Activated CD8-positive, alpha-beta memory T cell treated with anti-CD3 and anti-CD28 coated beads, Interleukin-2, amount 10 ng/mL, durations not matched to agents 7 days and 5 days (primary cell): Measurements from ENCODE around the gene CABLES1. TPM values are rescaled to one million over a fixed set of nuclear protein-coding genes. Genes with fewer than 3 reads are reported as not detected.

Experiments
- ATAC-seq: fragments of 150-1000 bp; cut with Tn5 transposase; one replicate; pipeline ENCODE4 v1.10.0; 2021; ENCODE audit warnings: moderate library complexity
- CTCF ChIA-PET: fragments of 350-600 bp; sonication (Branson Sonifier 250); formaldehyde crosslinking; loops from one replicate; lab custom pipeline; 2021; ENCODE audit warnings: antibody characterized with exemption; lab: Charles Lee
- DNase-seq: peaks from one replicate; pipeline ENCODE4 v3.0.0-alpha.2; 2020
- H3K27ac Mint-ChIP-seq: one replicate; pipeline ENCODE4 v1.8.0; 2021; ENCODE audit warnings: mild to moderate bottlenecking, mixed read lengths
- H3K27me3 Mint-ChIP-seq: one replicate; pipeline ENCODE4 v1.8.0; 2021; ENCODE audit warnings: mixed read lengths
- H3K36me3 Mint-ChIP-seq: one replicate; pipeline ENCODE4 v1.8.0; 2021; ENCODE audit warnings: mild to moderate bottlenecking, mixed read lengths
- H3K4me1 Mint-ChIP-seq: one replicate; pipeline ENCODE4 v1.8.0; 2021; ENCODE audit warnings: mixed read lengths
- H3K4me3 Mint-ChIP-seq: one replicate; pipeline ENCODE4 v1.8.0; 2021; ENCODE audit warnings: mild to moderate bottlenecking, moderate library complexity, mixed read lengths
- H3K9me3 Mint-ChIP-seq: one replicate; pipeline ENCODE4 v1.8.0; 2022; ENCODE audit warnings: low read depth, mixed read lengths
- total RNA-seq, 2 experiments: library from RNA; stranded (reverse); gene quantifications; one replicate each; pipeline ENCODE4 v1.2.3, GENCODE V29; 2021

The CABLES1 gene
- total RNA-seq, 2 experiments from 2014 or later = 2.1 to 8.6 TPM

DNA sequence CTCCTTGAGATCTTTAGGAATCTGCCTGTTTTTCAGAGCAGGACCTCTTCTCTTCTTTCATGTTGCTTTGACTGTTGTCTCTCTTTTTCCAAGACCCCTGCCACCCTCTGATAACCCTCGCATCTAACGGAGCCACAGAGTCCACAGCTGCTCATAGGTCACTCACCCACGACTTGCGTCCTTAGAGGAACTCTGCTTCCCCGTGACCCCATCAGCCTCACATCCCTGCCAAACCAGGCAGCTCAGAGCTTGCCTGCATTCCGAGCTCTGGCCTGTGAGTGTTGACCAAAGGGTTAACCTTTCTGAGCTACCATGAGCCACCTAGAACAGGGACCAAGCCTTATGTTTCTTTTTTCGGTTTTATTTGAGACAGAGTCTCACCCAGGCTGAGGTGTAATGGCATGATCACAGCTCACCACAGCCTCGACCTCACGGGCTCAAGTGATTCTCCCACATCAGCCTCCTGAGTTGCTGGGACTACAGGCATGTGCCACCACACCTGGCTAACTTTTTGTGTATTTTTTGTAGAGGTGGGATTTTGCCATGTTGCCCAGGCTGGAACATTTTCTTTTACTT, 36.4 kb downstream of the CABLES1 start:
- no peak for DNase-seq

DNA sequence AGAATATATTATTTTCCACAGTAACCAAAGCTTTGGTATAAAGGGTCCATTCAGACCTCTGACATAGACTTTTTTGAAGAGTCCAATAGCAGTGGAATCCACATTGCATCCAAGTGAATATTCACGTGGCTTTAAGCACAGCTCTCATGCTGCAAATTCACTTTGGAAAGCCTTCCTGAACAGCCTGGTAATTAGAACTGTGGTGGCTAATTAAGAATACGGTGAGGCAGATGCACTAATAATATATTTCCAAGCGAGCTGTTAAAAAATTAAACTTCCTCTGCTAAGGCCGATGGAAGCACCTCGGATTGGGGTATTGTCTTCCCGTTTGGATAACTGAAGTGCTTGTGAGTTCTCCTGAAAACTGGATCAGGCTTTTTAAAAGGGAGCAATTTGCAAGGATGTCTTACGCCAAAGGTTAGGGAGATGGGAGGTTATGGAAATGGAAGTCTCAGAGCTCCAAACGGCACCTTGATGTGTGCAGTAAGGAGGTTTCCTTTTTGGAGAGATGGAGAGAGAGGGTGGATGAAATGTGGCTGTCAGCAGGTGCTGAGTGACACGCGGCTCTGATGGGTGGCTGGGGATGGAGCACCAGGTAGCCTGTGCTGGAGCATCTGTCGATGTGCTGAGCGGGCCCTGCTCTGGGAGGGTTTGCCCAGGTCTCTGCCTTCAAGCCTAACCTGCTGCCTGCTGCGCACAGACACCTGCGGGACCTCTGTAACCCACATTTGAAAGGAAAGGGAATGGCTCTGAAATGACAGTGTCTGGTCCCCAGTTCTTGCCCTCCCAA, 37.5 kb downstream of the CABLES1 start:
- no peak overlapping the region for H3K27ac Mint-ChIP-seq
- ATAC-seq = no peak
- CTCF ChIA-PET = interaction anchor here (0.8 kb wide), 1 partner anchor 239 kb away, joined by 3 read pairs; no protein-coding TSS in a partner anchor
- no peaks in the 10 kb centered on the region for H3K9me3 Mint-ChIP-seq
- DNase-seq = no peak
- H3K4me3 Mint-ChIP-seq = no peak overlapping the region
- H3K27me3 Mint-ChIP-seq = peaks cover 20% of the 10 kb centered on the region
- no peaks in the 10 kb centered on the region for H3K36me3 Mint-ChIP-seq
- no peaks in the 10 kb centered on the region for H3K4me1 Mint-ChIP-seq

More for the DNA sequence above, 36.4 kb downstream of the CABLES1 start:
- no peak overlapping the region for H3K27ac Mint-ChIP-seq
- no peak for ATAC-seq
- peaks cover 24% of the 10 kb centered on the region for H3K27me3 Mint-ChIP-seq
- no peaks in the 10 kb centered on the region for H3K4me1 Mint-ChIP-seq
- CTCF ChIA-PET = no interaction called here
- no peaks in the 10 kb centered on the region for H3K36me3 Mint-ChIP-seq
- no peaks in the 10 kb centered on the region for H3K9me3 Mint-ChIP-seq
- H3K4me3 Mint-ChIP-seq = no peak overlapping the region

DNA sequence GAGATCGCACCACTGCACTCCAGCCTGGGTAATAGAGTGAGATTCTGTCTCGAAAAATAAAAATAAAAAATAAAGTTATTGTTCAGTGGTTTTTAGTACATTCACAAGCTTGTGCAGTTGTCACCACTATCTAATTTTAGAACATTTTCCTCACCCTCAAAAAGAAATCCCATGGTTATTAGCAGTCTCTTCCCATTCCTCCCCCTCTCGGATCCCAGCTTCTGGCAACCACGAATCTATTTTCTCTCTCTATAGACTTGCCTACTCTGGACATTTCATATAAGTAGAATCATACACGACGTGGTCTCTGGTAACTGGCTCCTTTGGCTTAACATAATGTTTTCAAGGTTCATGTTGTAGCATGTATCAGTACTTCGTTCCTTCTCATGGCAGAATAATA, 38.6 kb downstream of the CABLES1 start:
- Mint-ChIP-seq H3K9me3 (no peaks in the 10 kb centered on the region), H3K4me3 (no peak overlapping the region), H3K4me1 (no peaks in the 10 kb centered on the region), H3K27ac (no peak overlapping the region), H3K36me3 (no peaks in the 10 kb centered on the region), H3K27me3 (peaks cover 22% of the 10 kb centered on the region)
- CTCF ChIA-PET = no interaction called here
- ATAC-seq = no peak
- no peak for DNase-seq

DNA sequence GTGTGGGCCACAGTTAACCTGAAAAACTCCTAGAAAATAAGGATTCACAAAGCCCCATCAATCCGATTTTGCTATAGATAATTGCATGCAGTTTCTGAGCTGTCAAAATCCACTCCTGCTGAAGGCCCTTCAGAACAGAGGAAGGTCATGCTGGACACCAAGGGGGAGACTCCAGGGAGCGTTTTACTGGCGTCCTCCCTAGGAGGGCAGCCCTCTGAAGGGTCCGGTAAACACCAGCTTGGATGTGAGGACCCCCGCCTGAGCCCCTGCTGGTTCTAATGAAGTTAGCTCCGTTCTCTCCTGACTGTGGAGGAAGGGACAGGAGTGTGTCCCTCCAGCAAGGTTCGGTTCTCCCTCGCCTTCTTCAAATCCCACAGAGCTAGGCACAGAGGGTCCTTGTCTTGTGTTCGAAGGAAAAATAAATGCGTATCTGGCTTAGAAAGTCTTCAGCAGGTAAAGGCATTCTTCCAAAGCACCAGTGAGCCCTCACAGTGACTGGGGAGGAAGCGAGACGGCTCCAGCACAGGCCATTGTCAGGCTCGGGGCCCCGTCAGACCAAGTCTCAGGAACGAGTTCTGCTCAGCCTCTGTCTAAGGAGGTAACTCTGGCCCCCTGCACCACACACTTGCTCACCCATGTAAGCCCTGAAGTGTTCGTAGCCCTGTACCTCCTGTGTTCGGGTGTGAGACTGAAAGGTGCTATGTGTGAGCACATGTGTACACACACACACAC, 41.6 kb downstream of the CABLES1 start:
- CTCF ChIA-PET = no interaction called here

DNA sequence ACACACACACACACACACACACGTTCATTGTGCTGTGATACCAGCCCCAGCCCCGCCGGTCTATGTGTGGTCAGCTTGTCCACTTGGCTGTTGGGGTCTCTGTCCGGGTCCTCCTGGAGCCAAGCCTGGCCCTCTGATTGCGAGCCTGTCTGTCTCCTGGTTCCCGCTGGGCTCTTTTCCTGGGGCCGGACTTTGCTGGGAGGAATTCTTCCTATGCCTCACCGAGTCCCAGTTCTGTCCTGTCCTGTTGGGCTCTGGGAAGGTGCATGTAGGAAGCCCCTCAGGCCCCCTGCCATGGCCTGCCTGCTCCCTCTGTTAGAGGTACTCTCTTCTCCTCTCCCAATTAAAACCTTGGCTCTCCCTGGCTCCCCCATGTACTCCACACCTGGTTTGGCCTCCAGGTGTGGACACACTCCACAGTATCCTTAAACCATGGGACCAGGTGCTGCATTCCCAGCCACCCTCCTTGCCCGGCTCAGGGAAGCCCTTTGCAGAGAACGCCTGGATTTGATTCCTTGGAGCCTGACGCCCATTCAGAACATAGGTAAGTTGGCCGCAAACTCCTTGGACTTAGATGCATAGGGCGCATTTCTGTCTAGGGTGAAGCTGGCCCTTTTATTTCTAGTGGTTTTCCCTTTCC, 42.3 kb downstream of the CABLES1 start:
- Mint-ChIP-seq H3K9me3 (no peaks in the 10 kb centered on the region), H3K4me3 (no peak overlapping the region), H3K36me3 (no peaks in the 10 kb centered on the region), H3K4me1 (peaks cover 7% of the 10 kb centered on the region), H3K27me3 (peaks cover 15% of the 10 kb centered on the region), H3K27ac (no peak overlapping the region)
- ATAC-seq = no peak
- CTCF ChIA-PET = no interaction called here
- no peak for DNase-seq

More for the DNA sequence above, 41.6 kb downstream of the CABLES1 start:
- Mint-ChIP-seq H3K27ac (no peak overlapping the region), H3K36me3 (no peaks in the 10 kb centered on the region), H3K4me3 (no peak overlapping the region), H3K4me1 (peaks cover 7% of the 10 kb centered on the region), H3K9me3 (no peaks in the 10 kb centered on the region), H3K27me3 (peaks cover 20% of the 10 kb centered on the region)
- DNase-seq (no peak), ATAC-seq (no peak)

DNA sequence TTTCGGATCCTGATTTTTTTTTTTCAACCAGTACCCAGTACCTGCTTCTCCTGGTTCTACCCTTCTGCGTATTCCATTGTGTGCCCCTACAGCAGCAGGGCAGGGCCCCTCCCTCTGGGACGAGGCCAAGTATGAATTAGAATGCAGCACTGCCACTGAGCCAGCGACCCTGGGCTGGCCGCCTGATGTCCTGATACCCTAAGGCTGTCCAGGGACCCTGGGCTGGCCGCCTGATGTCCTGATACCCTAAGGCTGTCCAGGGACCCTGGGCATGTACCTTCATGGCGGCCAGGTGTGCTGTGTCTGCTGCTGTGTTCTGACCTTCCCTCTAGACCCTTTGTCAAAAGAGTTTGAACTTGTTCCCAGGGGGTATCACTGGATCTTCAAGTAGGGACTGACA, 42.9 kb downstream of the CABLES1 start:
- Mint-ChIP-seq H3K4me3 (no peak overlapping the region), H3K36me3 (no peaks in the 10 kb centered on the region), H3K9me3 (no peaks in the 10 kb centered on the region), H3K27me3 (peaks cover 13% of the 10 kb centered on the region), H3K4me1 (peaks cover 7% of the 10 kb centered on the region), H3K27ac (no peak overlapping the region)
- ATAC-seq (no peak), DNase-seq (no peak)
- CTCF ChIA-PET = interaction anchor here (1.7 kb wide), 1 partner anchor 47 kb away, joined by 4 read pairs; no protein-coding TSS in a partner anchor

DNA sequence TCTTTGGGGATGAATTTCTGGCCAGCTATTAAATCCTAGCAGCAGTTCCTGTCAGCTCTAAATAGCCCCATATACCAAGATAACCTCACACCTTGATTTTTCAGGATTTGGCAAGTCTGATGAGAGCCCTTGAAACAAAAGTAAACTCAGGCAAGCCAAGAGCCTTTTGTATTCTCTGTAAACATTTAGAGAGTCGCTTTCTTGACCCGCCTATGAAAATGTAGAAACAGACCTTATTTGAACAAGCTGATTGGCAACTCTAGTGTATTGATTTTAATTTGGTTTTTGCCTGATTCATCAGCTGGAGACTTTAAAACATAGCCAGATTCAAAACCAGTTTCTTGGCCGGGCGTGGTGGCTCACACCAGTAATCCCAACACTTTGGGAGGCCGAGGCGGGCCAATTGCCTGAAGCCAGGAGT, 43.4 kb downstream of the CABLES1 start:
- peaks cover 13% of the 10 kb centered on the region for H3K27me3 Mint-ChIP-seq
- CTCF ChIA-PET = interaction anchor here (1.3 to 1.7 kb wide), 2 partner anchors 47 to 180 kb away, joined by 4 read pairs; no protein-coding TSS in a partner anchor

DNA sequence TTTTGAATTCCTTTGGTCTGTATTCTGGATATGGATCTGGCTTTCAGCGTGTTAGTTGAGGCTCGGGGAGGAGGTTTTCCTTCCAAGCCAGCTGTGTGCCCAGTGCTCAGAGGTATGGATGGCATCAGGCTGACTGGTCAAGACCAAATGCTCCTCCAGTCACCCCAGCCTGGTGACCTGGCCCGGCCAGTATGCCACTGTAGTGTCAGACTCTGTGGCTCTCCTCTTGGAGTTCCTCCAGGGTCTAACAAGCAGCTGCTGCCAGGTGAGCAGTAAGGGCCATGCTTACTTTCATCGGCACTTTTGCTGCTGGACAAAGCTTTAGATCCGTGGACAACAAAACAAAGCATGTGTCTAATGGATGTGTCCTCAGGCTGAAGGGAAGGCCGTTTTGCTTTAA, 44.1 kb downstream of the CABLES1 start:
- Mint-ChIP-seq H3K27me3 (peaks cover 9% of the 10 kb centered on the region), H3K36me3 (no peaks in the 10 kb centered on the region), H3K9me3 (no peaks in the 10 kb centered on the region), H3K27ac (no peak overlapping the region), H3K4me1 (peaks cover 7% of the 10 kb centered on the region), H3K4me3 (no peak overlapping the region)
- CTCF ChIA-PET = interaction anchor here (1.3 to 1.7 kb wide), 2 partner anchors 48 to 179 kb away, joined by 4 read pairs; no protein-coding TSS in a partner anchor
- no peak for ATAC-seq
- DNase-seq = no peak

More for the DNA sequence above, 43.4 kb downstream of the CABLES1 start:
- H3K36me3 Mint-ChIP-seq = no peaks in the 10 kb centered on the region
- no peak overlapping the region for H3K27ac Mint-ChIP-seq
- H3K9me3 Mint-ChIP-seq = no peaks in the 10 kb centered on the region
- no peak overlapping the region for H3K4me3 Mint-ChIP-seq
- ATAC-seq = no peak
- peaks cover 7% of the 10 kb centered on the region for H3K4me1 Mint-ChIP-seq
- no peak for DNase-seq

DNA sequence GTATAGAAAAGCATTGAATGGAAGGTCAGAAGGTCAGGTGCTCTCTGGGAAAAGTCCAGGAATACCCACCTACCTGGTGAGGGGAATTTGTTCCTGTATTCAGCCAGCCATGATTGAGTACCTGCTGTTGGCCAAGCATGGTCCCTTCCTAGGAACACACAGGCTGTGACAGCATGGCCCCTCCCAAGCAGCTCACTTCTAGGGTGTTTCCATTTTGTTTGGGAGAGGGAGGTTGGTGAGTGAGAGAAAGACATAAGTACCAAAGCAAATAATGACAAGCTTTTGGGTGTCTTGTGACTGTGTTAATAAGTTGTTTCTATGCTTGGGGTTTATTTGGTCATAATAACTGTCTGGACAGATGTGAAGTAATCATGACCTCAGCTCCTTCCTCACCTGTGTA, 46.3 kb downstream of the CABLES1 start:
- CTCF ChIA-PET = no interaction called here
- H3K4me3 Mint-ChIP-seq = no peak overlapping the region
- no peak overlapping the region for H3K27ac Mint-ChIP-seq
- H3K27me3 Mint-ChIP-seq = peaks cover 5% of the 10 kb centered on the region
- H3K4me1 Mint-ChIP-seq = peaks cover 7% of the 10 kb centered on the region
- no peaks in the 10 kb centered on the region for H3K36me3 Mint-ChIP-seq
- ATAC-seq = no peak
- no peaks in the 10 kb centered on the region for H3K9me3 Mint-ChIP-seq
- DNase-seq = no peak

DNA sequence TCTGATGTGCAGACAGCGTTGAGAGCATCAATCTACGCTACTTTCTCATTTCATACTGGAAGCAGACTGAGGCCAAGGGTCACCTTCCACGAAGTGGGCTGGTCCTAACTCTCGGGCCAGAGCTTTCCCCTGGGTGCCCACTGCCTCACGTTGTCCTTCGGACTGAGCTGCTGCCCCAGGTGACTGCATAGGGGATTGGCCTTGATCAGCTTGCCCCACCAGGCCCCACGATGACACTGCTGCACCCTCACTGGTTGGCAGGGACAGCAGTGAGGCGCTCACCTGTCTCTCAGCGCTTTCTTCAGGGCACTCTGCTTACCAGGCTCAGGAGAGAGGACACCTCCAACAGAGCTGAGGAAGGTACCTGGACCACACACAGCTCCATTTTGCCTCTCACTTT, 47.3 kb downstream of the CABLES1 start:
- DNase-seq (no peak), ATAC-seq (no peak)
- Mint-ChIP-seq H3K36me3 (no peaks in the 10 kb centered on the region), H3K4me1 (peaks cover 7% of the 10 kb centered on the region), H3K27ac (no peak overlapping the region), H3K9me3 (no peaks in the 10 kb centered on the region), H3K4me3 (no peak overlapping the region), H3K27me3 (peaks cover 5% of the 10 kb centered on the region)
- CTCF ChIA-PET = no interaction called here

DNA sequence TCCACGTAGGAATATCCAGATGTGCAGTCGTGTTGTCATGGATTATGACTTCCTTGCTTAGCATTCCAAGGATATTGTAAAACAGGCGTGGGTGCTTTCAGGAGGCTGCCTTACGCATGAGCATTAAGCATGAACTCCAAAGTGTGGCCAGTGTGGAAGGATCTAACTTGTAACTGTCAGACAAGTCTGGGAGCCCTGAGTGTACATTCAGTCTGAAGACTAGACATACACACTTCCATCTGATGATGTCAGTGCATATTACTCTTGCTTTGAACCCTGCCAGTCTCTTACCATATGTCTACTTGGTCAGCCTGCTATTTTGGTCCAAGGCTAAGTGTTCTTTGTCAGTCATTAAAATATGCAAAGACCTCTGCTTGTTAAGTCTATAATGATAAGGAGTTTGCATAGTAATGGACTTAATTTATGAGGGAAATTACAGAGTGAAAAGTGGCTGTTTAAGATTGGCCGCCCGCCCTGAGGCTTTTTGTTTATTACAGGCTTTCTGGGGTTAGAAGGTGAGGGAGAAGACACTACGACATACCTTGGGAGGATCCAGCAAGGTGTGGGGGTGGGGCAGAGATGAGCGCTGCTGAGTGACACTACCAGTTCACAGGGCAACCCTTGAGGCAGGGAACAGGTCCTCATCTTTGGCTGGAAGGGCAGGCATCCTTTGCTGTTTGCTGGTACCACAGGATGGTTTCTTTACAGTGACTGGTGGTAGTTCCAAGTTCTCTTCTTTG, 48.3 kb downstream of the CABLES1 start:
- Mint-ChIP-seq H3K4me1 (peaks cover 7% of the 10 kb centered on the region), H3K4me3 (no peak overlapping the region), H3K9me3 (no peaks in the 10 kb centered on the region), H3K27ac (no peak overlapping the region), H3K36me3 (no peaks in the 10 kb centered on the region), H3K27me3 (peaks cover 3% of the 10 kb centered on the region)
- ATAC-seq (no peak), DNase-seq (no peak)
- CTCF ChIA-PET = no interaction called here

DNA sequence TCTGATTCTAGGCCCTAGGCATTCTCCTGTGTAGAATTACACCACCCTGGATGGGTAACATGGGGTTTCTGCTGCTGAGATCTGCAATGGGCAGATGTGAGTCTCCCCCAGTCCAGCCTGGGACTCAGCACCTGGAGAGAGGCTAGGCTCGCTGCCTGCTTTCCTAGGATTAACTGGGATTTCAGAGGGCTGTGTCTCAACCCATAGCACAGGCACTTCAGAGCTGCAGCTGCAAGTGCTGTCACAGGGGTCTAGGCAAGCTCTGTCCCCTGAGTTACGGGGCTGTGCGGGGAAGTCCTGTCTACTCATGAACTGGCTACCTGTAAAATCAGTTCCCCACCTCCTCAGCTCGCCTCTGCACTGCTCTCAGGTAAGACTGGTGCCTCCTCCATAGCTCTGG, 51.5 kb downstream of the CABLES1 start:
- H3K36me3 Mint-ChIP-seq = no peaks in the 10 kb centered on the region
- CTCF ChIA-PET = interaction anchor here (1.2 kb wide), 1 partner anchor 121 kb away, joined by 3 read pairs; no protein-coding TSS in a partner anchor
- ATAC-seq = no peak
- H3K9me3 Mint-ChIP-seq = no peaks in the 10 kb centered on the region
- no peak for DNase-seq
- peaks cover 1% of the 10 kb centered on the region for H3K4me1 Mint-ChIP-seq
- H3K27me3 Mint-ChIP-seq = no peaks in the 10 kb centered on the region
- H3K4me3 Mint-ChIP-seq = no peak overlapping the region
- no peak overlapping the region for H3K27ac Mint-ChIP-seq
